ENCODE results near the gene CCDC159. TPM values are rescaled to one million over a fixed set of nuclear protein-coding genes. Genes with fewer than 3 reads are reported as not detected.

The CCDC159 gene
- total RNA-seq, 1 experiment from 2014 or later = 2.9 TPM

DNA sequence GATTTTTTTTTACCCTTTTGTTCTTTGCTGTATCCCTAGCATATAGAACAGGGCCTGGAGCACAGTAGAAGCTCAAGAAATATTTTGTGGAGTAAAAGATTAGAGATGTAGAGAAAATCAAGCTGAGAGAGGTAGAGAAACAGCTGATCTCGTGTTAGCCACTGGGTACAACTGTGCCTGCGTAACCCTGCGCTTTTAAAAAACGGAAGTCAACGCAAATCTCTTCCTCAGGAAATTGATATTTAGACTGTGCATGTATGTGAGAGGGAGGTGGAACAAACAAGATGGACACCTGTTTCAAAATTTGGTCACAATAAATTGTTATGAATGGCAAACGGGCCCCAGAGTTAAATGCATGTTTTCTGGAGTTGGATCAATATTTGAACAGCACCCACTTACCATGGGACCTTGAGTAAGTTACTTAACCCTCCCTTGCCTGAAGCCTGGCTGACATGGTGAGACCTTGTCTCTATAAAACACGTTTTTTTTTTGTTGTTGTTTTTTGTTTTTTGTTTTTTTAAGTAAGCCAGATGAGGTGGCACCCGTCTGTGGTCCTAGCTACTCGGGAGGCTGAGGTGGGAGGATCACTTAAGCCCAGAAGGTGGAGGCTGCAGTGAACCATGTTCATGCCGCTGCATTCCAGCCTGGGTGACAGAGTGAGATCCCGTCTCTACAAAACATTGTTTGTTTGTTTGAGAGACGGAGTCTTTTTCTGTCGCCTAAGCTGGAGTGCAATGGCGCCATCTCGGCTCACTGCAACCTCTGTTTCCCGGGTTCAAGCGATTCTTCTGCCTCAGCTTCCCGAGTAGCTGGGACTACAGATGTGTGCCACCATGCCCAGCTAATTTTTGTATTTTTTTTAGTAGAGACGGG, 41.1 kb downstream of the CCDC159 start:
- Histone ChIP-seq H3K4me1 (ENCODE audit: low read length) (peaks cover 9% of the 10 kb centered on the region), H3K4me3 (ENCODE audit: low read length) (no peak overlapping the region), H3K79me2 (ENCODE audit: low read length) (no peaks in the 10 kb centered on the region), H3K9me2 (replicated peaks; ENCODE audit: insufficient read depth, low read length) (no peaks in the 10 kb centered on the region), H3K9me3 (ENCODE audit: low read length) (no peaks in the 10 kb centered on the region), H3K36me3 (ENCODE audit: insufficient read depth, low read length) (no peaks in the 10 kb centered on the region), H3K27me3 (ENCODE audit: low read length) (no peaks in the 10 kb centered on the region), H4K20me1 (ENCODE audit: insufficient read depth, low read depth, low read length) (no peaks in the 10 kb centered on the region), H3K4me2 (ENCODE audit: low read depth, low read length, poor library complexity, severe bottlenecking) (no peak overlapping the region), H3K9ac (ENCODE audit: low read length) (no peak overlapping the region), H3K27ac (ENCODE audit: low read length) (no peak overlapping the region), H2AFZ (ENCODE audit: low read length) (no peak overlapping the region)
- no peak for DNase-seq

DNA sequence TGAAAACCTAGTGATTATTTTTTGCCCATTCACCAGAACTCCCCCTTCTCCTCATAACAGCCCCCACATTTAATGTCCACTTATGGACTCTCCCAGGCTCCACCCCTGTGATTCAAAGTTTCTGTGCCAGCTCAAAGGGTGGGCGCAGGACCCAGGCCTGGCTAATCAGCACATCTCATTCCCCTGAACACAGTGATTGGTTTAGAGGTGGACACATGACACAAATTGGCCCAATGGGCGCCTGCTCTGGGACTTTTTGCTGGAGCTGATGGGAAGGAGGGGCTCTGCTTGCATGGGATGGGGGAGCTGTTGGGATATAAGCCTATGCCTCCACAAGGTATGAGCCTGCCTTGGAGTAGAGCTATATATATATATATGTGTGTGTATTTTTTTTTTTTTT, 44.0 kb downstream of the CCDC159 start:
- no peaks in the 10 kb centered on the region for H3K79me2 ChIP-seq (ENCODE audit: low read length)
- no peaks in the 10 kb centered on the region for H4K20me1 ChIP-seq (ENCODE audit: insufficient read depth, low read depth, low read length)
- H3K27me3 ChIP-seq (ENCODE audit: low read length) = no peaks in the 10 kb centered on the region
- H3K4me1 ChIP-seq (ENCODE audit: low read length) = no peaks in the 10 kb centered on the region
- no peaks in the 10 kb centered on the region for H3K9me2 ChIP-seq (replicated peaks; ENCODE audit: insufficient read depth, low read length)
- no peak overlapping the region for H3K4me2 ChIP-seq (ENCODE audit: low read depth, low read length, poor library complexity, severe bottlenecking)
- H2AFZ ChIP-seq (ENCODE audit: low read length) = no peak overlapping the region
- no peak overlapping the region for H3K27ac ChIP-seq (ENCODE audit: low read length)
- no peaks in the 10 kb centered on the region for H3K36me3 ChIP-seq (ENCODE audit: insufficient read depth, low read length)
- no peak overlapping the region for H3K4me3 ChIP-seq (ENCODE audit: low read length)
- DNase-seq = no peak
- no peaks in the 10 kb centered on the region for H3K9me3 ChIP-seq (ENCODE audit: low read length)
- H3K9ac ChIP-seq (ENCODE audit: low read length) = no peak overlapping the region

DNA sequence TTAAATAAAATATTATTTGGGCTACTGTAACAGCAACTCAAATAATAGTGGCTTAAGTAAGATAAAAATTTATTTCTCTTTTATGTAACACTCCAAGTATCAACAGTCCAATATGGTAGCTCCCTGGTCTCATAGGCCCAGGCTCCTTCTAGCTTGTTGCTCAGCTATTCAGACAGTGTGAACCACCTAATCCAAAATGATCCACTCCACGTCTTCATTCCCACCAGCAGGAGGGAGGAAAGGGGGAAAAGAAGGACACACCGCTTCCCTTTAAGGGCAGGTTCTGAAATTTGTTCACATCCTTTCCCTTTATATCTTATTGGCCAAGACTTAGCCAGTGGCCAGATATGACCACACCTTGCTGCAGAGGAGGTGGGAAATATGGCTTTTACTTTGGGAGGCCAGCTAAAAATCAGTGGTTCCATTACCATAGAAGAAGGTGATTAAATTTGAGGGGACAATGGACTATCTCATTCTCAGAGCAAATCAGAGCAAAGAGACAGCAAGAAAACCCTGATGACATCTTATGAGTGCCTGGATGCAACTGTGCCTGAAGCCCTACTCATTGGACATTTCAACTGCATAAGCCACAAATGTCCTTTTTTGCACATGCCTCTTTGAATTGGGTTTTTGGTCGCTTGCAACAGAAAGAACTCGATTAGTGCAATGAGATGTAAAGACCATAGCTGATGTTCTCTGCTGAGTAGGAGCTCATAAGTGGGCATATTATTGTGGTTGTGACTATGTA, 44.8 kb downstream of the CCDC159 start:
- Histone ChIP-seq H3K79me2 (ENCODE audit: low read length) (no peaks in the 10 kb centered on the region), H3K4me2 (ENCODE audit: low read depth, low read length, poor library complexity, severe bottlenecking) (no peak overlapping the region), H3K27me3 (ENCODE audit: low read length) (no peaks in the 10 kb centered on the region), H4K20me1 (ENCODE audit: insufficient read depth, low read depth, low read length) (no peaks in the 10 kb centered on the region), H3K36me3 (ENCODE audit: insufficient read depth, low read length) (no peaks in the 10 kb centered on the region), H3K9me3 (ENCODE audit: low read length) (no peaks in the 10 kb centered on the region), H2AFZ (ENCODE audit: low read length) (no peak overlapping the region), H3K4me3 (ENCODE audit: low read length) (no peak overlapping the region), H3K9me2 (replicated peaks; ENCODE audit: insufficient read depth, low read length) (no peaks in the 10 kb centered on the region), H3K9ac (ENCODE audit: low read length) (no peak overlapping the region), H3K27ac (ENCODE audit: low read length) (no peak overlapping the region), H3K4me1 (ENCODE audit: low read length) (no peaks in the 10 kb centered on the region)
- DNase-seq = no peak

DNA sequence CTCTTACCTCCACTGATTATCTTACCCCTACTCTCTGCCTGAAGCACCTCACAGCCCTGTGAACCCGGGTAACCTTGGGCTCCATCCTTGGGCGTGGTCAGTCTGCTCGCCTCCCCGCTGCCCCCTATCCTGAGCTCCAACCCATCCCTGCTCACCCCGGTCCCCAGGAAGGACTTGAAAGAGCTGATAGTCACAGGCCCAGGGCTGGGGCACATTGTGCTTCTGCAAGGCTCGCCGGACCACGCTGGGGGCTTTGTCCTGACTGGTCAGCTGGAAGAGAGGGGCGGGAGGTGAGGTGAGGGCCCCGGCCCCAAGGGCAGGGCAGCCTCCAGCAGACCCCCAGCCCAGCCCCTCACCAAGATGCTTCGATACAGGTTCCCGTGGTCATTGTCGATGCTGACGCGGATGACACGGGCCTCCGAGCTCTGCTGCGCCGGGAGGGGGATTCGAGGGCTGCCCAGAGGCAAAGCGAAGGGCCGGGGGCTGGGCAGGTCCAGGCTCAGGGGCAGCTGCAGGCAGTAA, 50.8 kb downstream of the CCDC159 start:
- Histone ChIP-seq H3K4me2 (ENCODE audit: low read depth, low read length, poor library complexity, severe bottlenecking) (no peak overlapping the region), H3K27ac (ENCODE audit: low read length) (no peak overlapping the region), H3K79me2 (ENCODE audit: low read length) (no peaks in the 10 kb centered on the region), H4K20me1 (ENCODE audit: insufficient read depth, low read depth, low read length) (no peaks in the 10 kb centered on the region), H3K9ac (ENCODE audit: low read length) (no peak overlapping the region), H3K9me2 (replicated peaks; ENCODE audit: insufficient read depth, low read length) (no peaks in the 10 kb centered on the region), H2AFZ (ENCODE audit: low read length) (no peak overlapping the region), H3K9me3 (ENCODE audit: low read length) (no peaks in the 10 kb centered on the region), H3K4me3 (ENCODE audit: low read length) (no peak overlapping the region), H3K27me3 (ENCODE audit: low read length) (no peaks in the 10 kb centered on the region), H3K4me1 (ENCODE audit: low read length) (no peaks in the 10 kb centered on the region), H3K36me3 (ENCODE audit: insufficient read depth, low read length) (no peaks in the 10 kb centered on the region)
- no peak for DNase-seq

DNA sequence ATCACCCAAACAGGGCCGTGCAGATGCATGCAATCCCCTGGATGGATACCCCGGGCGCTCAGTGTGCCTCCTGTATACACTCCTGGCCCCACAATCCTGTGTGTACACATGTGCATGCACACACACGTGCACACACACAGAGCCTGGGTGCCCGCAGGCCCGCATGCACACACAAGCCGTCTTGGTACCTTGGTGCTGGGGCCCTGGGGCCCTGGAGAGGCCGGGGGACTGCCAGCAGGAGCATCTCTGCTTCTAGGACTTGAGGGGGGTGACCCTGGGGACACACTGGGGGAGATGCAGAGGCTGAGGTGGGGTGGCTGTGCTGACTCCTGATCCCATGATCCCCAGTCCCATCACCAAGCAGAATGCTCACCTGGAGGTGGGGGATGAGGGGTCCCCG, 53.3 kb downstream of the CCDC159 start:
- H3K27me3 ChIP-seq (ENCODE audit: low read length) = no peaks in the 10 kb centered on the region
- DNase-seq = no peak
- no peak overlapping the region for H3K4me2 ChIP-seq (ENCODE audit: low read depth, low read length, poor library complexity, severe bottlenecking)
- H3K36me3 ChIP-seq (ENCODE audit: insufficient read depth, low read length) = no peaks in the 10 kb centered on the region
- no peaks in the 10 kb centered on the region for H4K20me1 ChIP-seq (ENCODE audit: insufficient read depth, low read depth, low read length)
- H3K4me3 ChIP-seq (ENCODE audit: low read length) = no peak overlapping the region
- H3K4me1 ChIP-seq (ENCODE audit: low read length) = no peaks in the 10 kb centered on the region
- H2AFZ ChIP-seq (ENCODE audit: low read length) = no peak overlapping the region
- H3K79me2 ChIP-seq (ENCODE audit: low read length) = no peaks in the 10 kb centered on the region
- no peaks in the 10 kb centered on the region for H3K9me3 ChIP-seq (ENCODE audit: low read length)
- H3K27ac ChIP-seq (ENCODE audit: low read length) = no peak overlapping the region
- no peak overlapping the region for H3K9ac ChIP-seq (ENCODE audit: low read length)
- H3K9me2 ChIP-seq (replicated peaks; ENCODE audit: insufficient read depth, low read length) = no peaks in the 10 kb centered on the region

DNA sequence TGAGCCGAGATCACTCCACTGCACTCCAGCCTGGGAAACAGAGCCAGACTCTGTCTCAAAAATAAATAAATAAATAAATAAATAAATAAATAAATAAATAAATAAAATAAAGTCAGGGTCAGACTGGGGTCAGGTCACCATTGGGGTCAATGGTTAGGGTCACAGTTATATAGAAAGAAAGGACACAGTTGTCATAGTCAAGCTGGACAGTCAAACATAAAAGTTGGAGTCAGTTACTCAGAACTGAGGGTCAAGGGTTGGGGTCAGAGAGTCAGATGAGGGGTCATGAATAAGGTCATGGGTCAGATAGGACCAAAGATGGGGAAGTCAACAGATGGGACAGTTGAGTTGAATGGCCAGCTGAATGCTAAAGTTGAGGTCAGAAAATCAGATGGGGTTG, 54.5 kb downstream of the CCDC159 start:
- Histone ChIP-seq H3K27ac (ENCODE audit: low read length) (no peak overlapping the region), H3K27me3 (ENCODE audit: low read length) (no peaks in the 10 kb centered on the region), H3K9ac (ENCODE audit: low read length) (no peak overlapping the region), H4K20me1 (ENCODE audit: insufficient read depth, low read depth, low read length) (no peaks in the 10 kb centered on the region), H2AFZ (ENCODE audit: low read length) (no peak overlapping the region), H3K9me3 (ENCODE audit: low read length) (no peaks in the 10 kb centered on the region), H3K4me3 (ENCODE audit: low read length) (no peak overlapping the region), H3K79me2 (ENCODE audit: low read length) (no peaks in the 10 kb centered on the region), H3K36me3 (ENCODE audit: insufficient read depth, low read length) (no peaks in the 10 kb centered on the region), H3K4me1 (ENCODE audit: low read length) (no peaks in the 10 kb centered on the region), H3K4me2 (ENCODE audit: low read depth, low read length, poor library complexity, severe bottlenecking) (no peak overlapping the region), H3K9me2 (replicated peaks; ENCODE audit: insufficient read depth, low read length) (no peaks in the 10 kb centered on the region)
- DNase-seq = no peak

DNA sequence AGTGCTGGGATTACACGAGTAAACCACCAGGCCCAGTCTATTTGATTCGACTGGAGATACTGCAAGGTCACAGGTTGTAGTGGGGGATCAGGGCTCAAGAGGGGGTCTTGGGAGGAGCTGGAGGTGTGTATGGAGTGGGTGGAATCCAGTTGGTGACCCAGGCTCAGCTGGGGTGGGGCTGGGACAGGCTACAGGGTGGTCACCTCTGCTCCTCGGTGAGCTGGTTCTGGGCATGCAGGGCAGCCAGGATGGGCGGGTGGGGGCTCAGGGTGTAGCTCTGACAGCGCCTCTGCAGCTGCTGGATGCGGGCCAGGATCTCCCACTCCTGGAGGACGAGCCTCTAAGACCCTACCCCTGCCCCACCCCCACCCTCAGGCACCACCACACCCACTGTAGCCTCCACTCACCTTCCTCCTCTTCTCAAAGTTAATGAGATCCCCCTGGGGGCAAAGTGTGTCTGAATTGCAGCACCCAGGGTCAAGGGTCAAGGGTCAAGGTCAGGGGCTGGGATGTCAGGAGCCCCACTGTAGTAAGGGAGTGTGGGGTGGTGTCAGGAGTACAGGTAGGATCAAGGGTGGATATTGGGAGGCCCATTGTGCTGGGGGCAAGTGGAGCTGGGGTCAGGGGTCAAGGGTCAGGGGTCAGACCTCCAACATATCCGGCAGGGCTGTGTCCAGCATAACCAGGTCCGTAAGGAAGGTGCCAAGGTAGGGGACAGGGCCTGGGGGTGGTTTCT, 55.7 kb downstream of the CCDC159 start:
- Histone ChIP-seq H3K4me1 (ENCODE audit: low read length) (no peaks in the 10 kb centered on the region), H4K20me1 (ENCODE audit: insufficient read depth, low read depth, low read length) (no peaks in the 10 kb centered on the region), H3K79me2 (ENCODE audit: low read length) (no peaks in the 10 kb centered on the region), H3K4me2 (ENCODE audit: low read depth, low read length, poor library complexity, severe bottlenecking) (no peak overlapping the region), H3K9me2 (replicated peaks; ENCODE audit: insufficient read depth, low read length) (no peaks in the 10 kb centered on the region), H3K36me3 (ENCODE audit: insufficient read depth, low read length) (no peaks in the 10 kb centered on the region), H3K27me3 (ENCODE audit: low read length) (no peaks in the 10 kb centered on the region), H3K9ac (ENCODE audit: low read length) (no peak overlapping the region), H3K27ac (ENCODE audit: low read length) (no peak overlapping the region), H3K9me3 (ENCODE audit: low read length) (no peaks in the 10 kb centered on the region), H2AFZ (ENCODE audit: low read length) (no peak overlapping the region), H3K4me3 (ENCODE audit: low read length) (no peak overlapping the region)
- no peak for DNase-seq
